Activated gamma-delta T cell (primary cell): ENCODE data around the gene BOLL.
"Not testable (repeated sequence)": the region's sequence is repeated elsewhere in the genome, so short reads cannot be mapped to it uniquely, and the experiment has no call there.

Experiments used
- DNase-seq: peaks from one replicate; lab custom pipeline; 2025; lab: John Stamatoyannopoulos, UW

BOLL gene

DNA sequence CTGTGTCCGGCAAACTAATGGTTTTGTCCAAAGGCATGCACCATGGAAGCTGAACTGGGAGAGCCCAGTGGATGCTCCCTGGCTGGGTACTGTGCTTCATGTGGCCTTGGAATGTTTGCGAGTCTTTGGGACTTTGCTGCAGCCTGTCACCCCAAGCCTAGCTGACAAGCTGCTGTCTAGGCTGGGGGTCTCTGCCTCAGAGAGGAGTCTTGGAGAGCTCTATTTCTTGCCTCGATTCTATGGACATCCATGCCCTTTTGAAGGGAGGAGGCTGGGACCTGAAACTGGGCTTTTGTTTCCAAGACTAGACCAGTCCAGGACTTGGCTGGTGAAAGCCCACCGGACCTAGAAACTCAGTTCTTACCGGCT, 78.3 kb downstream of the BOLL start:
- no peak for DNase-seq

DNA sequence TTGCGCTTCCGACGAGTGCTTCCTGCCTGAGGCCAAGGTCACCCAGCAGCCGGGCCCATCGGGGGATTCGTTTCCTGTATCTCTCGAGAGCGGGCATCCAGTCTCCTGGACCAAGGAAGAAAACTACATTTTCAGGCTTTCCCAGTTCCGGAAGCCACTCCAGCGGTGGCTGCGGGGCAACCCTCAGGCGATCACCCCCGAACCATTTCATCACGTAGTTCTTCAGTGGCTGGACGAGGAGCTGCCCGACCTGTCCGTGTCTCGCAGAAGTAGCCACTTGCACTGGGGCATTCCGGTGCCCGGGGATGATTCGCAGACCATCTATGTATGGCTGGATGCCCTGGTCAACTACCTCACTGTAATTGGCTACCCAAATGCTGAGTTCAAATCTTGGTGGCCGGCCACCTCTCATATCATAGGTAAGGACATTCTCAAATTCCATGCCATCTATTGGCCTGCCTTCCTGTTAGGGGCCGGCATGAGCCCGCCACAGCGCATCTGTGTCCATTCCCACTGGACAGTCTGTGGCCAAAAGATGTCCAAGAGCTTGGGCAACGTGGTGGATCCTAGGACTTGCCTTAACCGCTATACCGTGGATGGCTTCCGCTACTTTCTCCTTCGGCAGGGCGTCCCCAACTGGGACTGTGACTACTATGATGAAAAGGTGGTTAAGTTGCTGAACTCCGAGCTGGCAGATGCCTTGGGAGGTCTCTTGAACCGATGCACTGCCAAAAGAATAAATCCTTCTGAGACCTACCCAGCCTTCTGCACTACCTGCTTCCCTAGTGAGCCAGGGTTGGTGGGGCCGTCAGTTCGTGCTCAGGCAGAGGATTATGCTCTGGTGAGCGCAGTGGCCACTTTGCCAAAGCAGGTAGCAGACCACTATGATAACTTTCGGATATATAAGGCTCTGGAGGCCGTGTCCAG, 78.9 kb downstream of the BOLL start:
- DNase-seq, result no peak

DNA sequence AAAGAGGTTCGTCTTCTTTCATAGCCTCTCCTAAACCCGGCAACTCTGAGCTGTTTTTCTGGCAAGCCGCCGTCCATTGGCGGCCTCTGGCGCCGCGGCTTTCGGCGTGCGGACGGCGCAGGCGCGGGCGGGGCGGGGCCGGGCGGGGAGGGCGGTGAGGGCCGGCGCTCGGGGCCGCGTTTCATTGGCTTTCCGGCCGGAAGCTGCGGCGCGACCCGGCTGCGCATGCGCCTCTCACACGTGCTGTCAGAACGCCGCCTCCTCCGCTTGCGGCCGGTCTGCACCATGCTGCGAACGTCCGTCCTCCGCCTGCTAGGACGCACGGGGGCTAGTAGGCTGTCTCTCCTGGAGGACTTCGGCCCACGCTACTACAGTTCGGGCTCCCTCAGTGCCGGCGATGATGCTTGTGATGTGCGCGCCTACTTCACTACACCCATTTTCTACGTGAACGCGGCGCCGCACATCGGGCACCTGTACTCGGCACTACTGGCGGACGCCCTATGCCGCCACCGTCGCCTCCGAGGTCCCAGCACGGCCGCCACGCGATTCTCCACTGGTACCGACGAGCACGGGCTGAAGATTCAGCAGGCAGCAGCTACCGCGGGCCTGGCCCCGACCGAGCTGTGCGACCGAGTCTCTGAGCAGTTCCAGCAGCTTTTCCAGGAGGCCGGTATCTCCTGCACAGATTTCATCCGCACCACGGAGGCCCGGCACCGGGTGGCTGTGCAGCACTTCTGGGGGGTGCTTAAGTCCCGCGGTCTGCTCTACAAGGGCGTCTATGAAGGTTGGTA, 79.8 kb downstream of the BOLL start, which contains the start of gene MARS2:
TSS of gene MARS2 (plus strand) at position 249 of the 791 bp plus-strand sequence. CDS start at position 286, 37 bp downstream.
- peak; percentile 93 for DNase-seq

DNA sequence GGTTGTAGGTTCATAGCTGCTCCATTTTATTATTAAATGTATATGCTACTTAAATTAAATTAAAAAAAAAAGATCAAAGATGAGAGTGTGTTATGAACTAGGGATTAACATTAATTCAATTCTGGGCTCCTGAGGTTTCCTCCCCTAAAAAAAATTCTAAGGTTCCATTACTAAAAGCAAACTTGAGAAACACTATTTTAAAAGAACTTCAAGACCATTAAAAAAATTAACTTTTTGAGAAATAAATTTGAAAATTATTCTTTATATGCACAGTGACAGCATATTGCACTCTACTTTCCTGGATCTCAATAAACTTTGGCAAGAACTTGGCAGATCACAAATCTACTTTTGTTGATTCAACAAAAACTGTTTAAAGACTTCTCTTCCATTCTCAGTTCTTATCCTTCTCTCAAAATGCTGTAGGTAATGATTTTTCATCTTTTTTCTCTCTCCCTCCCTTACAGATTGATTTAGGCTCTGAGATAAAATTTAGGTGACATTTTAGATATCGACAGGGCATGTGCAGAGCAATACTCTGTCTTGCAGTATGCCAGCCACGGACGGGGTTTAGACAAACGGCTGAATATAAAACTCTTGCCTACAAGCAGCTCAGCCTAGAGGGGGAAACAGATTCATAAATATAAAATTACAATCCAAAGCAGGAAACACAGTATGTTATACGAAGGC, 80.5 kb downstream of the BOLL start:
- DNase-seq, result no peak

DNA sequence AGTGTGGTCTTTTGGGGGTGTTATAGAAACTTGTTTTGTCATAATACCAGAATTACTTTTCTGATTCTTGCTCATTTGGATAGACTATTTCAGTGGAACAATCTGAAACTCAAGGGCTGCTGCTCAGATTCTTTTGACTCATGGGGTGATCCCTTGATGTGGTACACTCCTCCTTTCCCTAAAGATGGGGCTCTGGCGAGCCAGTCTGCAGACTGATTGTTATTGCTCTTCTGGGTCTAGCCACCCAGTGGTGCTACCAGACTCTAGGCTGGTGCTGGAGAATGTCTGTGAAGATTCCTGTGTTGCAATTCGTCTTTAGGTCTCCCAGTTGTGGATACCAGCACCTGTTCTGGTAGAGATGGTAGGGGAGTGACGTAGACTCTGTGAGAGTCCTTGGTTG, 84.2 kb downstream of the BOLL start:
- DNase-seq, result no peak

DNA sequence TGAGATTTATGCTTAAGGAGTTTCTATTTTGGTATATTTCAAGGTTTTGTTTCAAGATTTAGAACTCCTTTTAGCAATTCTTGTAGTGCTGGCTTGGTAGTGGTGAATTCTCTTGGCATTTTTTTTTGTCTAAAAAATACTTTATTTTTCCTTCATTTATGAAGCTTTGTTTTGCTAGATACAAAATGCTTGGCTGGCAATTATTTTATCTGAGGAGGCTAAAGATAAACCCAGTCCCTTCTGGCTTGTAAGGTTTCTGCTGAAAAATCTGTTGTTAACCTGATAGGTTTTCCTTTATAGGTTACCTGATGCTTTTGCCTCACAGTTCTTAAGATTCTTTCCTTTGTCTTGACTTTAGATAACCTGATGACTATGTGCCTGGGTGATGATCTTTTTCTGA, 85.4 kb downstream of the BOLL start:
- DNase-seq, result not testable (repeated sequence)

DNA sequence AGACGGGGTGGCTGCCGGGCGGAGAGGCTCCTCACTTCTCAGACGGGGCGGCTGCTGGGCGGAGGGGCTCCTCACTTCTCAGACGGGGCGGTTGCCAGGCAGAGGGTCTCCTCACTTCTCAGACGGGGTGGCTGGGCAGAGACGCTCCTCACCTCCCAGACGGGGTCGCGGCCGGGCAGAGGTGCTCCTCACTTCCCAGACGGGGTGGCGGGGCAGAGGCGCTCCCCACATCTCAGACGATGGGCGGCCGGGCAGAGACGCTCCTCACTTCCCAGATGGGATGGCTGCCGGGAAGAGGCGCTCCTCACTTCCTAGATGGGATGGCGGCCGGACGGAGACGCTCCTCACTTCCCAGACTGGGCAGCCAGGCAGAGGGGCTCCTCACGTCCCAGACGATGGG, 88.5 kb downstream of the BOLL start:
- DNase-seq, result not testable (repeated sequence)

DNA sequence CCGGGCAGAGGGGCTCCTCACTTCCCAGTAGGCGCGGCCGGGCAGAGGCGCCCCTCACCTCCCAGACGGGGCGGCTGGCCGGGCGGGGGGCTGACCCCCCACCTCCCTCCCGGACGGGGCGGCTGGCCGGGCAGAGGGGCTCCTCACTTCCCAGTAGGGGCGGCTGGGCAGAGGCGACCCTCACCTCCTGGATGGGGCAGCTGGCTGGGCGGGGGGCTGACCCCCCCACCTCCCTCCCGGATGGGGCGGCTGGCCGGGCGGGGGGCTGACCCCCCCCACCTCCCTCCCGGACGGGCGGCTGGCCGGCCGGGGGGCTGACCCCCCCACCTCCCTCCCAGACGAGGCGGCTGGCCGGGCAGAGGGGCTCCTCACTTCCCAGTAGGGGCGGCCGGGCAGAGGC, 89.1 kb downstream of the BOLL start:
- DNase-seq, result not testable (repeated sequence)

DNA sequence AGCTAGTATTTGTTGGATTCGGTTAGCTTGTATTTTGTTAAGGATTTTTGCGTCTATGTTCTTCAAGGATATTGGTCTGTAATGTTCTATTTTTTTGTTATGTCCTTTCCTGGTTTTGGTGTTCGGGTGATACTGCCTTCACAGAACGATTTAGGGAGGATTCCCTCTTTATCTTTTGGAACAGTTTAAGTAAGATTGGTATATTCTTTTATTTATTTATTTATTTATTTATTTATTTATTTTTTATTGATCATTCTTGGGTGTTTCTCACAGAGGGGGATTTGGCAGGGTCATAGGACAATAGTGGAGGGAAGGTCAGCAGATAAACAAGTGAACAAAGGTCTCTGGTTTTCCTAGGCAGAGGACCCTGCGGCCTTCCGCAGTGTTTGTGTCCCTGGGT, 89.9 kb downstream of the BOLL start:
- DNase-seq, result not testable (repeated sequence)

DNA sequence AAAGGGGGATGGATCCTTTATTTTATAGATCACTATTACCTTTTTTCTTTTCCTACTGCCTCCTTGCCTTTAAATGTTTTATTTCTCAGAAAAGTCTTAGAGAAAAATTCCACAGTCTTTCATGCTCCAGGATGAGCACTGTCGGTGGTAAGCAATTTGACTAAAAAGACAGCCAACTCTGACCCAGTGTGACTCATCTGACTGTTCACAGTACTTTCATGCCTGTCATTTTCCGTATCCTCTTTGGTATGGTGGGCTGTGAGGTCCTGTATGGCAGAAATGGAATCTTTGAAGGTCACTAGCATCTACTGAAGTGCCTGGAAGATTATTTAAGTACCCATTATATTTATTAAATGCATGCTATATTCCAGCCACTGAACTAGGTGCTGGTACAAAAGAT, 107.6 kb downstream of the BOLL start:
- no peak for DNase-seq

DNA sequence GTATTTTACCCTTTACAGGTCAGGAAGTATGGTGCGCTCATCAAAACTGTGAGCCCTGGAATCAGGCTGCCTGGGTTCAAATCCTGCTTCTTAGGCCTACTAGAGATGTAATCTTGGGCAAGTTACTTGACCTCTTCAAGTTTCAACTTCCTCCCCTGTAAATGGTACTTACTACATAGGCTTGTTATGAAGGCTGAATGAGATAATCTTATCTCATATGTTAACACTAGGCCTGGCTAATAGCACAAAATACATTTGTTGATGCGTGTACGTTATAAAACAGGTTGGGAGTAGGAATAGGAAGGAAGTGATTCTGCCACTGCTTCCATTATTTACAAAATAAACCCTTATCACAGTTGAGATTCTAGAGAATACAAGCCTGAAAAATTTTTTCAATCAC, 108.1 kb downstream of the BOLL start:
- DNase-seq, result no peak
